Measurements from ENCODE around the gene ALKBH2.

The ALKBH2 gene

DNA sequence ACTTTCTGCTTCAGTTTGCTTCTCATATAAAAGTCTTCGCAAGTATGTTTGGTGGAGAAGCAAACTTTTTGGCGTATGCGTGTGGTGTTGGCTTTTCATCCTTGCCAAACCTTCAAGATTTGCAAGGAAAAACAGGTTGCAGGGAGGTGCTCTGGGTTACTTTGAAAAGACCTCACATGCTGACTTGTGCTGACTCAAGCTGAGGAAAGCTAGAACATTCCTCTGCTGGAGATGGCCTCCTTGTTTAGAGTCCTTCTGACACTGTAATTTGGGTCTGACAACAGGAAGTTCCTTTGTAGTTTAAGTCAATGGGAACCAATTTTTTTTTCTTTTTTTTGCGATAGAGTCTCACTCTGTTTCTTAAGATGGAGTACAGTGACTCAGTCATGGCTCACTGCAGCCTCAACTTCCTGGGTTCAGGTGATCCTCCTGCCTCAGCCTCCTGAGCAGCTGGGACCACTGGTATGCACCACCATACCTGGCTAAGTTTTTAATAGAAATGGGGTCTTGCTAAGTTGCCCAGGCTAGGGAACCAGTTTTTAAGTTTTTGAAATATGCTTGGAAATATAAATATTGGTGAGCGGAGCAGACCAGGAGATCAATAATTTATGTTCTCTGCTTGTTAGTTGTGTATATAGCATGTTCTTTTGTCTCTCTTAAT is 20.5 kb upstream of the ALKBH2 start:
- H3K27ac ChIP-seq = peak overlapping the region; percentile 30
- TF ChIP-seq, protein P1, sequence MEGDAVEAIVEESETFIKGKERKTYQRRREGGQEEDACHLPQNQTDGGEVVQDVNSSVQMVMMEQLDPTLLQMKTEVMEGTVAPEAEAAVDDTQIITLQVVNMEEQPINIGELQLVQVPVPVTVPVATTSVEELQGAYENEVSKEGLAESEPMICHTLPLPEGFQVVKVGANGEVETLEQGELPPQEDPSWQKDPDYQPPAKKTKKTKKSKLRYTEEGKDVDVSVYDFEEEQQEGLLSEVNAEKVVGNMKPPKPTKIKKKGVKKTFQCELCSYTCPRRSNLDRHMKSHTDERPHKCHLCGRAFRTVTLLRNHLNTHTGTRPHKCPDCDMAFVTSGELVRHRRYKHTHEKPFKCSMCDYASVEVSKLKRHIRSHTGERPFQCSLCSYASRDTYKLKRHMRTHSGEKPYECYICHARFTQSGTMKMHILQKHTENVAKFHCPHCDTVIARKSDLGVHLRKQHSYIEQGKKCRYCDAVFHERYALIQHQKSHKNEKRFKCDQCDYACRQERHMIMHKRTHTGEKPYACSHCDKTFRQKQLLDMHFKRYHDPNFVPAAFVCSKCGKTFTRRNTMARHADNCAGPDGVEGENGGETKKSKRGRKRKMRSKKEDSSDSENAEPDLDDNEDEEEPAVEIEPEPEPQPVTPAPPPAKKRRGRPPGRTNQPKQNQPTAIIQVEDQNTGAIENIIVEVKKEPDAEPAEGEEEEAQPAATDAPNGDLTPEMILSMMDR (conservative IDR thresholded peaks at IDR 0.05) = no peak

DNA sequence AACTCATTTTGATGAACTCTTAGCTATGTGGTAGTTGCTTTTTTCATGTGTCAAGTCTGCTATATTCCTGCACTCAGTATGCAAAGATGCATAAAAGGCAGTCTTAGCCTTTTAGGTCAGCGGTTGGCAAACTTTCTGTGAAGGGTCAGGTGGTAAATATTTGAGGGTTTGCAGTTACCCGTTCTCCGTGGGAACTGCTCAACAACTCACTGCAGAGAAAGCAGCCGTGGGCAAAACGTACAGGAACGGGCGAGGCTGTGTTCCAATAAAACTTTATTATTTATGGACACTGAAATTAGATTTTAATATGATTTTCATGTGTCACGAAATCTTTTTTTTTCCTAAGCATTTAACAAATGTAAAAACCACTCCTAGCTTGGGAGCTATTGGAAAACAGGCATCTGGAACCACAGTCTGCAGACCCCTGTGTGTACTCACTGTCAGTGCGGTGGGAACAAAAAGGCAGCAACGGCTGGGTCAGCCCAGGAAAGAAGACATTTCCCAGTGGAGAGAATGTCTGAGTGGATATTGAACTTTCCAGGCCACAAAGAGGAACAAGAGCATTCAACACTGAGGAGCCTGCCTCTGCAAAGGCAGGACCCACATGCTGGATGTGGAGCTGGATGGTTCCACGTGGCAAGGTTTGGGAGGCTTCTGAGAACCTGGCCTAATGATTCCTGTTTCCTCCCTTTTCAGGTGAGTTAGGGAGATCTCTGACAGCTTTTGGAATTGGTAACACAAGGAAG is 19.6 kb upstream of the ALKBH2 start:
- TF ChIP-seq, protein P1 (conservative IDR thresholded peaks at IDR 0.05) = no peak
- peak overlapping the region; percentile 30 for H3K27ac ChIP-seq

DNA sequence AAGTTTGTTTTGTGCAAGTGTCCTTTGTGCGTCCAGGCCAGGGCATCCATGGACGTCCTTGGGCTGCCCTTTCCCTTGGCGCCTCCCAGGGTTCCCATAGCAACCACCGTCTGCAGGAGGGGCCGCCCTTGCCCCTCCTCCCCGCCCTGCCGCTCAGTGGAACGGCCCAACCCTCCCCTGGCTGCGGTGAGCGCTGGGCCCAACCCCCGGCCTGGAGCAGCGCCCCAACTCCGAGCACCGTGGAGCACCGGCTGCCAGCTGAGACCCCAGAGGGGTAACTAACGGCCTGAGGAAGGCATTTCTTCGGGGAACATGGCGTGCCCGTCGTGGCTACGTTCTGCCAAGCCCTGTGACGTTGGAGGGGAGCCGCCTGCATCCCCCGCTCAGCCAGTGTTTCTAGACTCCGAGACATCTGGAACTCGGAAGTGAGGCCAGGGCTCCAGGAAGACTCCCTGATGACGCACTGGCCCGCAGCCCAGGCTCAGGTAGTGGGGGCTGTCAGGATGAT is 17.8 kb upstream of the ALKBH2 start:
- TF ChIP-seq, protein P1 (conservative IDR thresholded peaks at IDR 0.05) = no peak
- no peak overlapping the region for H3K27ac ChIP-seq

DNA sequence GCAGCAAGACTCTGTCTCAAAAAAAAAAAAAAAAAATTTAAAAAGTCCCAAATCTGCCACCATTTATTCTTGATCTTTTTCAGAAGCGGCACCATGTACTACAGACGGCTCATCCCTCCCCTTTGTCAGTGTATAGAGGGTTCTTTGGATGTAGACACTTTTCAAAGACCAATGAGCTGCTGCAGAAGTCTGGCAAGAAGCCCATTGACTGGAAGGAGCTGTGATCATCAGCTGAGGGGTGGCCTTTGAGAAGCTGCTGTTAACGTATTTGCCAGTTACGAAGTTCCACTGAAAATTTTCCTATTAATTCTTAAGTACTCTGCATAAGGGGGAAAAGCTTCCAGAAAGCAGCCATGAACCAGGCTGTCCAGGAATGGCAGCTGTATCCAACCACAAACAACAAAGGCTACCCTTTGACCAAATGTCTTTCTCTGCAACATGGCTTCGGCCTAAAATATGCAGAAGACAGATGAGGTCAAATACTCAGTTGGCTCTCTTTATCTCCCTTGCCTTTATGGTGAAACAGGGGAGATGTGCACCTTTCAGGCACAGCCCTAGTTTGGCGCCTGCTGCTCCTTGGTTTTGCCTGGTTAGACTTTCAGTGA is 16.6 kb upstream of the ALKBH2 start:
- H3K27ac ChIP-seq = no peak overlapping the region
- TF ChIP-seq, protein P1 (conservative IDR thresholded peaks at IDR 0.05) = no peak

DNA sequence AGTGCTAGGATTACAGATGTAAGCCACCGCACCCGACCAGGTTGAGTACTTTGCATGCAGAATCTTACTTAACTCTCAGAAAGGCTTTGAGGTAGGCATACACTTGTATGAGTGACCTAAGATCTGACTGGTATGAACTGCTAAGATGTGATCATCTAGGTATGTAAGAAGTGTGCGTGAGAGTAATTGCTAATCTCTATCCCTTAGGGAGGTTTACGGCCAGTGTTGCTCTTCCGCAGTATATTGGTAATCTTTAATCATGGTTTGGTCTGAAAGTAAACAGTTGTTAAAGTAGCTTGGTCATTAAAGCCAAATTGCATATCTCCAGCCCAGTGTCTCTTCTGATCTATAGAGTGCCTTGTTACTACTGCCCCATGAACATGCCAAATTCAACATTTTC is 11.9 kb upstream of the ALKBH2 start:
- H3K27ac ChIP-seq = peak overlapping the region; percentile 72
- TF ChIP-seq, protein P1 (conservative IDR thresholded peaks at IDR 0.05) = no peak

DNA sequence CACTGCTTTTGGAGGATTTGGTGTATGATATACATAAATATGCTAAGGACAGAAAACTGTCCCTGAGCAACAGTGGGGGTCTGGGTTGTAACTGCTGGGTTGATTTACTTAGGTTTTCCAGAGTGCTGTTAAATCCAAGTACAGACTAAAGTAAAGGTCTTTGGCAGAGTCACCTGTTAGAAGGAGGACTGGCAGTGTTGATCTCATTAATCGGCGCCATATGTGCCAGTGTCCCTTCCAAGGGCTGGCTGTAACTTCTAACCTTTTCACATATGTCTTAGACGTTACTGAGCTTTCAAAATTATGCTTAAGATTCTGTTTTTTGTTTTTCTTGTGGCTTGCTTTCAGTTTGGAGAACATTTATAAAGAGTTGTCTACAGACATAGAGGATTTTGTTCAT is 9.2 kb upstream of the ALKBH2 start:
- TF ChIP-seq, protein P1 (conservative IDR thresholded peaks at IDR 0.05) = no peak
- no peak overlapping the region; the same call in 1 of the 2 replicates for H3K27ac ChIP-seq

DNA sequence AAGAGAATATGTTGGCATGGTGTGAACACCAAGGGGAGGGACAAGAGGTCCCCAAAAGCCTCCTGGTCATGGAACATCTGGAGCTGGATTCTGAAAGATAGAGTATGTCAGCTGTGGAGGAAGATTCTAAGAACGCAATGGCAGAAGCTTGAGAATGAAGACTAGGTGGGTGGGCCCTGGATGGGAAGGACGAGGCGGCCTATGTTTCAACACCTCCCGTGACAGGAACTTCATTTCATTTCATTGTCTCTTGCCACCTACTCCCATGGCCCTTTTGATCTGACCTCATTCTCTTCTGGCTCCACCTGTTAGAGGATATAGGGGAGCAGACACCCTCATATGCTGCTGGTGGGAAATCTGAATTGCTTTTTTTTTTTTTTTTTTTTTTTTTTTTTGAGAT is 7.5 kb upstream of the ALKBH2 start:
- H3K27ac ChIP-seq = no peak overlapping the region; the same call in 1 of the 2 replicates
- TF ChIP-seq, protein P1 (conservative IDR thresholded peaks at IDR 0.05) = no peak
